Activated CD4-positive, CD25-positive, alpha-beta regulatory T cell treated with anti-CD3 and anti-CD28 coated beads, Interleukin-2, amount 50 U/mL, for 72 hours (primary cell): ENCODE measurements around the gene NEURL1.
"Not testable (repeated sequence)": the region's sequence is repeated elsewhere in the genome, so short reads cannot be mapped to it uniquely, and the experiment has no call there.

Source experiments
- DNase-seq: peaks from one replicate; pipeline ENCODE4 v3.0.0; 2021

The NEURL1 gene

GRCh38 chr10:103590060-103590459 is 96.6 kb downstream of the NEURL1 start:
- DNase-seq = no peak

GRCh38 chr10:103590744-103591291 is 97.3 kb downstream of the NEURL1 start:
- DNase-seq = no peak

GRCh38 chr10:103592186-103593021 is 98.9 kb downstream of the NEURL1 start:
- peak; percentile 45 for DNase-seq

- DNase-seq = no peak
These were observed 99.6 kb downstream of the NEURL1 start for GRCh38 chr10:103593022-103593570.

GRCh38 chr10:103595933-103596726 is 102.6 kb downstream of the NEURL1 start:
- DNase-seq = no peak

- DNase-seq = no peak
These were observed 103.5 kb downstream of the NEURL1 start for GRCh38 chr10:103597003-103597402.

GRCh38 chr10:103598654-103599115 is 105.2 kb downstream of the NEURL1 start:
- DNase-seq = no peak

GRCh38 chr10:103599211-103599610 is 105.7 kb downstream of the NEURL1 start:
- DNase-seq = no peak

- no peak for DNase-seq
These were observed 106.4 kb downstream of the NEURL1 start for GRCh38 chr10:103599907-103600306.

- DNase-seq = no peak
These were observed 106.8 kb downstream of the NEURL1 start for GRCh38 chr10:103600325-103600724.

GRCh38 chr10:103600956-103601569 is 107.6 kb downstream of the NEURL1 start:
- DNase-seq = no peak

GRCh38 chr10:103602028-103602851 is 108.7 kb downstream of the NEURL1 start:
- no peak for DNase-seq

- no peak for DNase-seq
These were observed 109.3 kb downstream of the NEURL1 start for GRCh38 chr10:103602852-103603155.

GRCh38 chr10:103603382-103603781 is 109.9 kb downstream of the NEURL1 start:
- no peak for DNase-seq

GRCh38 chr10:103605359-103606096 is 112.0 kb downstream of the NEURL1 start:
- DNase-seq = peak; percentile 52

GRCh38 chr10:103606097-103606438 is 112.6 kb downstream of the NEURL1 start:
- not testable (repeated sequence) for DNase-seq

- DNase-seq = not testable (repeated sequence)
These were observed 113.5 kb downstream of the NEURL1 start for GRCh38 chr10:103607051-103607450.

- DNase-seq = not testable (repeated sequence)
These were observed 114.6 kb downstream of the NEURL1 start for GRCh38 chr10:103608056-103608455.

GRCh38 chr10:103609231-103610082 is 116.0 kb downstream of the NEURL1 start:
- DNase-seq = no peak

- no peak for DNase-seq
These were observed 116.6 kb downstream of the NEURL1 start for GRCh38 chr10:103610083-103610472.
